Right renal cortex interstitium (tissue), 3 donors: ENCODE measurements around the gene RTL10. TPM values are rescaled to one million over a fixed set of nuclear protein-coding genes. Genes with fewer than 3 reads are reported as not detected.
A peak's percentile ranks its signal among the peaks of the same experiment; 100 is the strongest.

Experiments
- DNase-seq, 3 donors: peaks; one replicate each; pipeline ENCODE4 v3.0.0-alpha.2; 2013; ENCODE audit warnings: low read depth in 3 of 3, low spot score in 2 of 3
- polyA plus RNA-seq, 3 donors: library from polyadenylated mRNA; unstranded; fragments of 120-200 nt; gene quantifications; one replicate each; pipeline ENCODE4 v1.2.1, GENCODE V29; 2013; ENCODE audit not compliant: insufficient read length in 3 of 3

Gene RTL10, protein sequence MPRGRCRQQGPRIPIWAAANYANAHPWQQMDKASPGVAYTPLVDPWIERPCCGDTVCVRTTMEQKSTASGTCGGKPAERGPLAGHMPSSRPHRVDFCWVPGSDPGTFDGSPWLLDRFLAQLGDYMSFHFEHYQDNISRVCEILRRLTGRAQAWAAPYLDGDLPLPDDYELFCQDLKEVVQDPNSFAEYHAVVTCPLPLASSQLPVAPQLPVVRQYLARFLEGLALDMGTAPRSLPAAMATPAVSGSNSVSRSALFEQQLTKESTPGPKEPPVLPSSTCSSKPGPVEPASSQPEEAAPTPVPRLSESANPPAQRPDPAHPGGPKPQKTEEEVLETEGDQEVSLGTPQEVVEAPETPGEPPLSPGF
- 10 to 100 TPM; 20.1 to 23.0 (median 21.8) TPM for polyA plus RNA-seq

DNA sequence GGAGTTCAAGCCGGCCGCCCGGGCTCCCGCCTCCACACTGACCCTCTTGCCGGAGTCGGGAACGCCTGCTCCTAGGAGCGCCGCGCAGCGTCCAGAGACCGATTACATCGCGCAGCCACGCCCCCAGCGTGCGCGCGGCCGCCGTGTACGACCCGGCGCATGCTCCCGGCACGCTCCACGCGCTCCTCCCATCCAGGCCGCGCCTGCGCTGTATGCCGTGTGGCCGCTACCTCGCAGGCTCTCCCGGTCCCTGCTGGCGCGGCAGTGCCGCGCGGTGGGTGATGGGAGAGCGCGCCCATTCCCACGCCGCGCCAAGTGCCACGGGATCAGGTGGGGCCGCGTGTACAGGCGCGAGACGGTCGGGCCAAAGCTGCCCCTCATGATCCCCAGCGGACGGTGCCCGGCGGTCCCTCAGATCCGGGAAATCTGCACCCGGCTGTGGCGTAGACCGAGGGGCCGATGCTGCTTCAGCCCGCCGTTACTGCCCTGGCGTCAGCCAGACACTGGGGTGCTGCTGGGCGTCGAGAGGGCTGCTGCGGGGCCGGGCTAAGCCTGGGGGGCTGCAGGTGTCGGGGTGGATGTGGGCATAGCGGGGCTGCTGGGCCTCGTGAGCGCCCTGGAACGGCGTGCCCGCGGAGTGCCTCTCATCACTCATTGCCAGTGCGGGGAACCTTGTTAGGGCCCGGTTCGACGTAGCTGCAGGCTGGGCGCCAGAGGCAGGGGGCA, at the start of gene RTL10, which contains the start of gene GNB1L:
TSS of gene RTL10 (minus strand) at position 97 of the 726 bp plus-strand sequence. CDS start 2,613 bp downstream, outside the sequence.
TSS of gene GNB1L (minus strand) at position 97 of the 726 bp plus-strand sequence. CDS start 33,519 bp downstream, outside the sequence.
- DNase-seq: peak; percentile 83 to 92 (median 92)

- DNase-seq: no peak
Measured at GRCh38 chr22:19904174-19904856, 49.6 kb upstream of the RTL10 start.

- no peak for DNase-seq
Measured at GRCh38 chr22:19903513-19903912, 48.8 kb upstream of the RTL10 start.

GRCh38 chr22:19903031-19903430, 48.4 kb upstream of the RTL10 start:
- no peak for DNase-seq

DNA sequence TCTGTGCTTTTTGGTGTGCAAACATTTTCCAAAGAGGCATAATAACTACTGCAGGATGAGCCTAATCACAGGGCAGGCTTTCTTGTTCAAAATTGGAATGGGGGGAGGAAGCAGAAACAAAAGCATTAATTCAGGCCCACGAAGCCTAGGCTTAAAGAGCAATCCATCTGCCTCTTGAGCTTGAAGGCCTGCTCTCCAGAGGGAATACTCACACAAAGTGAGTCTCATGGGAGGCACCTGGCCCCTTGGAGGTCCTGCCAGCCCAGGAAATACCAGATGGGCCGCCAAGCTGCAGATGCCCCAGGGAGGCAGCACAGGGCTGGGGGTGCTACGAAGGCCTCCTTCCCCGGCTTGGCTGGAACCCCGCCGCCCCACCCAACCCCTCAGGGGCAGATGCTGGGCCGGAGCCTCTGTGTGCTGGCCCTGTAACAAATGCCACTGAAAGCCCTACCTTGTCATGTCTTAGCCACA, 47.6 kb upstream of the RTL10 start:
- no peak for DNase-seq

- no peak for DNase-seq
Measured at GRCh38 chr22:19901577-19902244, 47.0 kb upstream of the RTL10 start.

GRCh38 chr22:19900707-19901436, 46.2 kb upstream of the RTL10 start:
- no peak for DNase-seq

GRCh38 chr22:19898831-19899567, 44.3 kb upstream of the RTL10 start:
- DNase-seq: no peak

- DNase-seq: no peak
Measured at GRCh38 chr22:19898145-19898544, 43.5 kb upstream of the RTL10 start.

DNA sequence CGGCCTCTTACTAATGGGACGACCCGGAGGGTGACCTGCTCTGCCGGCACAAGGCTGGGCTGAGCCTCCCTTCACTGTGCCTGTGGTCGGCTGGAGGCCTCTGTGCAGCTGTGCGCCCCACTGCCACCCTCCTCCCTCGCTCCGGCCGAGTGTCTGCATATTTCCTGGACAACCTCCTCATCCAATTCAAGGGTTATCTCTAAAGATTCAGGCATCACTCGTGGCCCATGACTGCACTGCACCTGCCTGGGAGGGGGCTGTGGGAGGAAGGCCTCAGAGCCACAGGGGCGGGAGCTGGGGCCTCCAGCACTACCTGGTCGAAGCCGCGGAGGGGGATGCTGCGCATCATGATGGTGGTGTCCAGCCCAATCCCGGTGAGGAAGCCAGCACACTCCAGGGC, 43.1 kb upstream of the RTL10 start:
- no peak for DNase-seq

- DNase-seq: no peak
Measured at GRCh38 chr22:19896665-19897355, 42.1 kb upstream of the RTL10 start.

DNA sequence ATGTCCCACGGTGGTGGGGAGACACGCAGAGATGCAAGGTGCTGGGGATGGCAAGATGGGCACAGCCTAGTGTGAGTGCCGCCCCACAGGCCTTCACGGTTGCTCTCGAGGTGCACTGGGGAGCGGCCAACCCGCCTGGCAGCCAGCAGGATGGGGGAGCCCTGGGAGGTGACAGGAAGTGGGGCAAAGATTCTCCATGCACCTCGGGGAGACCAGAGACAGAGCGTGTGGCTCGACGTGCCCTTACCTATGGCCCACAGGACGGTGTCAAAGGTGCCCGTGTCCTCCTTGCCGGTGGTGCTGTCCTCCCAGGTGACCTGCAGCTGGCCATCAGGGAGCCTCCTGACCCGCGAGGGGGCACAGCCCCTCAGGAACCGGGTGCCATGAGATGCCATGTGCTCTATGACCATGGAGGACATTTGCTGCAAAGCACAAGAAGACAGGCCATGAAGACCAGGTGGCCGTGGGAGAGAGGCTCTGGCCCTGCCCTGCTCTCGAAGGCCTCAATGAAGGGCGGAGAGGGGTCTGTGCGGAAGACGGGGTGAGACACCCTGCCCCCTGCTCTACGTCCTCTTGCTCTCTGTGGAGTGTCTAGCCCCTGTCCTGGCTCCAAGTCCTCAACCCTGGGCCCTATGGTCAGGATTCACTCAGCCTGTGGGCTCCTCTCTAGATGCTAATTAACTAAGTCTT, 40.6 kb upstream of the RTL10 start:
- no peak for DNase-seq

- no peak for DNase-seq
Measured at GRCh38 chr22:19893363-19893762, 38.7 kb upstream of the RTL10 start.

DNA sequence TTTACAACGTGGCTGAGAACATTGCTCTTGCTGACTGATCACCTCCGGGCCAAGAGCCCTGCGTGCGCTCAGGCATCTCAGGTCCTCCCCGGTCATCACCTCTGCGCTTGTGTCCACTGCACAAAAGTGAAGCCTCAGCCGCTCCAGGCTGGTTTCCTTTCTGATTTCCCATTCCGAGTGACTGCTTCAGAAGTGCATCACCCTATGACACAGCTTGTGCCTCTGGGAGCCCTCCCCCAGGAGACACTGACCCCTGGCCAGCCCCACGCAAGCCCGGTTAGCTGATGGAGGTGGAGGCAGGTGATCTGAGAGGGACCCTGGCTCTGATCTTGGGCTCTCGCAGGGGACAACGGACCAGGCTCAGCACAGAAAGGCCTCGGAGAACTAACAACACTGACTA, 38.3 kb upstream of the RTL10 start:
- no peak for DNase-seq

GRCh38 chr22:19892257-19892879, 37.7 kb upstream of the RTL10 start:
- no peak for DNase-seq

DNA sequence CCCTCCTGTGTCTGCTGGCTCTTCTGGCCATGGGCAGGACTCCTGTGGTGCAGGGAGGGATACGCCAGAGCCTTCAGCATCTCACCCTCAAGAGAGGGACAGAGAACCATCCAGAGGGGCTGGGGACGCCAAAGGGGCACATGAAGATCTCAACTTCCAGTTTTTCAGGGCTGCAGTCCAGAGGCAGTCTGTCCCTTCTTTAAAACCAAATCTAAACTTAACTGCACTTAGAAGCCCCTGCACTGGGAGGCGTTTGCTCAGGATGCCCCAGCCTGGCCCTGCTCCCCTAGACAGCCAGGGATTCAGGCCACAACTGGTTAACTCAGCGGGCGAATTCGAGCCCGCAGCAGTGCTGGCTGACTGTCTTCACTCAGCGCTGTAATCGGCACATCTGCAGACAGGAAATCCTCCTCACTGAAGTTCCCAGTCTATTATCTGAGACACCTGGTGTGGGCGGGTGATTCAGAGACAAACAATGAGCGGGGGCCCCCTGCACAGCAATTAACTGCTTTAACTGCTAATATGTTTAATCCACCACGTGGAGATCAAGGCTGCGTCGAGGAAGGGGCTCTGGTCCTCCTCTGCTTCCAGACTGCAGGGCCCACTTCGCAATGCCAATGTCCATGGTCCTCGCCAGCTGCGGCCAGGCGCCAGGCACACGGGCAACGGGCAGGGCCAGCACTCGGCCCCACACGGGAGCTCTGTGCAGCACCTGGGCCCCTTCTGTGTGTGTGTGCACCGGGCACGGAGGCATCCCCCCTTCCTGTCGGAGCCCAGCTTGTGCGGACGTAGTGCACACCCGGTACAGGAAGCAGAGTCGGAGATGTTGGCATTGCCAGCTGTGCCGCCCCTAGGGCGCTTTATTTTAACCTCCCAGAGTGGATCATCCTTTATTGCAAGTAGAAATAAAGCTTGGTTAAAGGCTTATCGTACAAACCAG, 36.9 kb upstream of the RTL10 start:
- no peak for DNase-seq
